GM23338 (cell line): ENCODE results near the gene PDK4.

Source experiments
- CREB1 ChIP-seq: fragments of 250-450 bp; sonication (Bioruptor Pico); IDR thresholded peaks from 2 replicates; pipeline ENCODE4 v1.5.0; 2020; ENCODE audit warnings: low read depth, mild to moderate bottlenecking, moderate library complexity
- CTCF ChIP-seq, 2 experiments: fragments of 200-600 bp in 1 of 2; sonication (generic) in 1 of 2; conservative IDR thresholded peaks; 2 replicates each; pipeline versions ENCODE4 v1.5.1 to v1.6.1; 2016 to 2017; ENCODE audit warnings: antibody characterized with exemption in 2 of 2, low read depth in 2 of 2, mild to moderate bottlenecking in 2 of 2, moderate library complexity in 1 of 2
- ETS1 ChIP-seq: IDR thresholded peaks from 2 replicates; pipeline ENCODE4 v1.6.1; 2016; ENCODE audit warnings: antibody characterized with exemption
- EZH2 ChIP-seq: fragments of 200-600 bp; sonication (generic); IDR thresholded peaks from one replicate; pipeline ENCODE4 v1.8.0; 2017; ENCODE audit warnings: antibody characterized with exemption, mild to moderate bottlenecking, low read depth; ENCODE audit not compliant: unreplicated experiment
- EZH2phosphoT487 ChIP-seq: fragments of 200-600 bp; sonication (generic); IDR thresholded peaks from one replicate; pipeline ENCODE4 v1.8.1; 2018; ENCODE audit warnings: antibody characterized with exemption; ENCODE audit not compliant: unreplicated experiment
- JUNB ChIP-seq: IDR thresholded peaks from one replicate; pipeline ENCODE4 v1.6.1; 2016; ENCODE audit warnings: antibody characterized with exemption; ENCODE audit not compliant: unreplicated experiment
- NANOG ChIP-seq: IDR thresholded peaks from 2 replicates; pipeline ENCODE4 v1.6.1; 2016; ENCODE audit warnings: antibody characterized with exemption, borderline replicate concordance
- POLR2AphosphoS5 ChIP-seq: IDR thresholded peaks from 2 replicates; pipeline ENCODE4 v1.6.1; 2016; ENCODE audit warnings: antibody characterized with exemption, low read depth
- REST ChIP-seq: IDR thresholded peaks from one replicate; pipeline ENCODE4 v1.6.1; 2018; ENCODE audit warnings: antibody characterized with exemption; ENCODE audit not compliant: unreplicated experiment
- STAT1 ChIP-seq: IDR thresholded peaks from one replicate; pipeline ENCODE4 v1.6.1; 2016; ENCODE audit warnings: antibody characterized with exemption; ENCODE audit not compliant: unreplicated experiment
- ZNF114 ChIP-seq: fragments of 250-450 bp; sonication (Bioruptor Pico); IDR thresholded peaks from 2 replicates; pipeline ENCODE4 v1.5.0; 2020; ENCODE audit warnings: mild to moderate bottlenecking, moderate library complexity
- ZNF331 ChIP-seq: fragments of 250-450 bp; sonication (Bioruptor Pico); IDR thresholded peaks from 2 replicates; pipeline ENCODE4 v1.5.0; 2020; ENCODE audit warnings: low read depth, mild to moderate bottlenecking, moderate library complexity

- TF ChIP-seq JUNB (no peak), CTCF (conservative IDR thresholded peaks at IDR 0.05; ENCODE audit: low read depth in 2 of 2) (no peak), ZNF114 (CRISPR knock-in tag) (no peak), POLR2AphosphoS5 (no peak), REST (no peak), EZH2phosphoT487 (no peak), EZH2 (no peak), NANOG (no peak), CREB1 (CRISPR knock-in tag) (no peak), STAT1 (no peak), ETS1 (no peak), ZNF331 (no peak)
Measured at GRCh38 chr7:95585426-95585789, 10.9 kb downstream of the PDK4 start.
